ENCODE data around the gene KLHL34.

Gene KLHL34, protein sequence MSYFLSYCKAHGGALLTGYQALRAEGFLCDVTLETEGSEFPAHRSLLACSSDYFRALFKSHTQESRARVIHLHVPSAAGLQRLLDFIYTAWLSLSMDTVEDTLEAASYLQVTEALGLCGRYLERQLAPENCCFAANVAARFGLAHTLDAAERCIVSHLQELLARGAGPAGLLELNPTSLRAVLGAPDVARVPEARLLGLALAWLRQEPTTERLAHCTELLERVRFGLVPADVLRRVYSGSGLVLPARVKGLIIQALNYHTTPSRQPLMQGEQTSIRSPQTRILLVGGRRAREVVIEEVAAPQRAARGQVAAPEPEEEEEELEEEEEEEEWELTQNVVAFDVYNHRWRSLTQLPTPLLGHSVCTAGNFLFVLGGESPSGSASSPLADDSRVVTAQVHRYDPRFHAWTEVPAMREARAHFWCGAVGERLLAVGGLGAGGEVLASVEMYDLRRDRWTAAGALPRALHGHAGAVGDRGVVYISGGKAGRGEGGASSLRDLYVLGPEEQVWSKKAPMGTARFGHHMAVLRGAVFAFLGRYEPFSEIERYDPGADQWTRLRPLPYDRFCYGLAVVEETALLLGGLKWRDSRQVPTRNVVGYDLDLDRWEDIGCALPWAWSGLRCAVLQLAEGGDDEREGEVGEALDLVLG

DNA sequence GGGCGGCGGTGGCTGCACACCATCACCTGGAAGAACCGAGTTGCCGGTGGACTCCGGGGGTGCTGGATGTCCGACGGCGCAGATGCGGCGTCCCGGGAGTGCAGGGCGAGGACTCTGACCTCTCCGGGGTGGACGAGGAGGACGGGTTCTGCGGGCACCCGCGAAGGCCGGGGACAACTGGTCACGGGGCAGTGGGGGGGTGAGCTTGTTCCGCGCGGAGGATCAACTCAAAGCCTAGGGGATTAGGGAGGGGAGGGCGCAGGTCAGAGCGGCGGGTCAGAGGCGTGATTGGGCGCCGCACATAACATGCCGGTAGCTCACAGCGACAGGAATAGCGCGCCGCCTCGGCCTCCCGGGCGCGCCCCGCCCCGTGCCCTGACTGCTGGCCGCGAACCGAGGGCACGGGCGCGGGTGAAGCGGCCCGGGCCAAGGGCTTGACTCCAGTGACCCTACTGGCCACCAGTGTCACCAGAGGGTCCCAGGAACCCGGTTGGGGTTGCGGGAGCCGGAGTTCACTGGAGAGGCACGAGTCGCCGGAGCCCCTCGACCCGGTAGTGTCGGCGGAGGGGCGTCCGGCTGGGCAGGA is at the start of gene KLHL34:
Gene KLHL34 (minus strand): TSS at position 179 of the 586 bp plus-strand sequence. CDS start 542 bp downstream, outside the sequence.
- H3K27ac ChIP-seq: no peak within 1 kb of the TSS
- TF ChIP-seq, protein P1, sequence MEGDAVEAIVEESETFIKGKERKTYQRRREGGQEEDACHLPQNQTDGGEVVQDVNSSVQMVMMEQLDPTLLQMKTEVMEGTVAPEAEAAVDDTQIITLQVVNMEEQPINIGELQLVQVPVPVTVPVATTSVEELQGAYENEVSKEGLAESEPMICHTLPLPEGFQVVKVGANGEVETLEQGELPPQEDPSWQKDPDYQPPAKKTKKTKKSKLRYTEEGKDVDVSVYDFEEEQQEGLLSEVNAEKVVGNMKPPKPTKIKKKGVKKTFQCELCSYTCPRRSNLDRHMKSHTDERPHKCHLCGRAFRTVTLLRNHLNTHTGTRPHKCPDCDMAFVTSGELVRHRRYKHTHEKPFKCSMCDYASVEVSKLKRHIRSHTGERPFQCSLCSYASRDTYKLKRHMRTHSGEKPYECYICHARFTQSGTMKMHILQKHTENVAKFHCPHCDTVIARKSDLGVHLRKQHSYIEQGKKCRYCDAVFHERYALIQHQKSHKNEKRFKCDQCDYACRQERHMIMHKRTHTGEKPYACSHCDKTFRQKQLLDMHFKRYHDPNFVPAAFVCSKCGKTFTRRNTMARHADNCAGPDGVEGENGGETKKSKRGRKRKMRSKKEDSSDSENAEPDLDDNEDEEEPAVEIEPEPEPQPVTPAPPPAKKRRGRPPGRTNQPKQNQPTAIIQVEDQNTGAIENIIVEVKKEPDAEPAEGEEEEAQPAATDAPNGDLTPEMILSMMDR (conservative IDR thresholded peaks at IDR 0.05): no peak
- no peak for TF ChIP-seq ZFX (IDR thresholded peaks at IDR 0.05)

DNA sequence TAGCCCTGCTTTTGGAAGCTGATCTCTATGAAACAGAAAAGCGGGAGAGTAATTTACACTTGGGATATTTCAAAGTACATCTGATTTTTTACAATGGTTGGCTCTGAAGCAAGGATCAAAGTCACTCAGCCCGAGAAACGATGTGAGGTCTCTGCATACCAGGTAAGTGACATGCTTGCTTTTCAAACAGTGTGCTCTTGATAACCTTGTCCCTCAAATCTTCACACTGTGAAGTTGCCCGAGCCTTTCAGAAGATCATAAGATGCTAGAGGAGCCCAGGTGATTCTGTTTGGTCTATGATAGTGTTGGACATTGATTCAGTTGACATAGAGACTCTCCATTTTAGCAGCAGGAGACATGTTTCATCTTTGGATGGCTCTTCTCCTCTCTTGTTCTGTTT is 47.1 kb upstream of the KLHL34 start:
- no peak overlapping the region for H3K27ac ChIP-seq
- TF ChIP-seq ZFX (IDR thresholded peaks at IDR 0.05): no peak
- TF ChIP-seq, protein P1 (conservative IDR thresholded peaks at IDR 0.05): no peak

DNA sequence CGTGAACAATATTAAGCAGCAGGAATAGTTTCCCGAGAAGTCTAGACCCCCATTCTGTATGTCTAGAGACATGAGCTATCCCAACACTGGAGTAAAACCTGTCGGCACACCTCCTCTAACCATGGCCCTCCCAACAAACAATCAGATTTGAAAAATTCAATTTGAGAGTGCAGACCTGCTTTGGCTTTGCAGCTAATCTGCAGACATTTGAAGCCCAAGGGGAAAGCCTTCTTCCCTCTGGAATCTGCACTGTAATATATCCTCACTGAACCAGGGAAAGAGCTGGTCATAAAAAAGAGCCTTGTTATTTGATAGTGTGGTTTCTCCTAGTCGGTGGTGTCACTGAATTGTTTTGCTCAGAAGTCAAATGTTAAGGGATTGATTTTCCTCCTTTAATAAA is 44.6 kb upstream of the KLHL34 start:
- TF ChIP-seq, protein P1 (conservative IDR thresholded peaks at IDR 0.05): no peak
- TF ChIP-seq ZFX (IDR thresholded peaks at IDR 0.05): no peak
- H3K27ac ChIP-seq: no peak overlapping the region

DNA sequence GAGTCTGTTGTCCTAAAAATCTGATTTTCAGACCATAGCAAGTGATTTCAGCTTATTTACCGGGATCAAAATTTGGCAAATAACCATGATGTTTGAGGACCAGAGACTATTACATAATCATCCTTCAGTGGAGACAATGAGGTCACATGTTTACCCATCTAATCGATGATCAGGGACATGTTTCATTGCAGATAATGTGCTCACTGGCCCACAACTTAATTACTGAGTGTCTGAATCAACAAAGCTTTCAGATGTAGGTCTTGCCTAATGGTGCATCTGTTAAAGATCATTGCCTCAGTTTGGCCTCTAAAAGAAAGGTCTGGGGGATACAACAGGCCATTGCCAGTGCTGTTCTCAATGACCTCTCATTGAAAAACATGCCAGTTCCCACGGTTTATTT is 42.8 kb upstream of the KLHL34 start:
- H3K27ac ChIP-seq: no peak overlapping the region
- TF ChIP-seq, protein P1 (conservative IDR thresholded peaks at IDR 0.05): no peak
- no peak for TF ChIP-seq ZFX (IDR thresholded peaks at IDR 0.05)

DNA sequence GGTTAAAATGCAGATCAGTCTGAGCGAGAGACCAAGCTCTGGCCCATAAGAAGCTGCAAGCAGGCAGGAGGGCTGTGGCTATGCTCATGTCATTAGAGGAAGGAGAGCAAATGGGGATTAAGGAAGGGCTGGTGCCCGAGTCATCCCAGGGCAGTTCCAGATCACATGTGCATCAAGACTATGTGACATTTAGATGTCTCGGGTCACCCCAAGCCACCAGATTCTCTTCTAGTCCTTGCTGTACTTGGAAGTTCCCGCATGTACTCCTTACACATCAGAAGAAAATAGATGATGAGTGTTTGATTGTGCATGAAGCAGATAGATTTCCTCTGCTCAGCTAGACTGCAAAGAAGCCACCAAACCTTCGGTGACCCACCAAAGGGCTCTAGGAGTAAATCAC is 42.1 kb upstream of the KLHL34 start:
- TF ChIP-seq, protein P1 (conservative IDR thresholded peaks at IDR 0.05): no peak
- no peak for TF ChIP-seq ZFX (IDR thresholded peaks at IDR 0.05)
- no peak overlapping the region for H3K27ac ChIP-seq

DNA sequence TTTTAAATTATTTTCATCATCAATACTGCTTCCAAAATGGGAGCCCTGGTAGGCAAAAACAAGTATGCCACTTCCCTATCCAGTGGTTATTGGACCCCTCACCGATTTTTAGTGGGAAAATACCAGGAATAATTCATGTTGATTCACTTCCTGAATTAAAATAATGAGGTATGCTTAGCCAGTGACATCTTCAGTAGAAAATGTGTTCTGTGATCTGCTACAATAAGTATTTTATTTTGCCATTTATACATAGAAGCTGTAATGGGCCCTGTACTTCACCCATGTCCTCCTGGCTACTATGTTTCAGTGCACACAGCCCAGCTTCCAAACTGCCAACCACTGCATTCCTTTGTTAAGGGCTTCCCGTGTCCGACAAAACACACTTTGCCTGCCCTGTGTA is 41.0 kb upstream of the KLHL34 start:
- no peak overlapping the region for H3K27ac ChIP-seq
- TF ChIP-seq, protein P1 (conservative IDR thresholded peaks at IDR 0.05): no peak
- TF ChIP-seq ZFX (IDR thresholded peaks at IDR 0.05): no peak

DNA sequence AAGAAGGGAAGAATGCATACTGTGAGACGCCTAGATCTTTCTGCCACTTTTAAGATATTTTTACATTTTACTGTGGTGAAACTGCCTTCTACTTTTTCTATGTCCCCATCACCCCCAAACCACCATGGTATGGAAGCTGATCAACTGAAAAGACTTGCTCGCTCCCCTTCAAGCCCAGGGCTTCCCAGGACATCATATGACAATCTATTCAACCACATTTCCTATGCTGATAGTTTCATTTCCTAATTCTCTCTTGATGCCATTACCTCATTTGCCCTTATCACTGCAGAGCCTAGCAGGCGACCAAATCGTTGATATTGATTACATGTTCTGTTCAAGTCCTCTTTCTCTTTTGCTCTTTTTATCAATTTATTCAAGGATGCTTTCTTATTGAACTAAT is 40.1 kb upstream of the KLHL34 start:
- no peak overlapping the region for H3K27ac ChIP-seq
- TF ChIP-seq ZFX (IDR thresholded peaks at IDR 0.05): no peak
